ENCODE results near the gene BHLHE40. TPM values are rescaled to one million over a fixed set of nuclear protein-coding genes. Genes with fewer than 3 reads are reported as not detected.

Gene BHLHE40
- total and polyA plus RNA-seq, 2 of the 8 experiments (the other 6 are each of a cell fraction or from before 2014, with no cell fraction given): 1.5 to 2.2 TPM

GRCh38 chr3:4995500-4996053, 16.3 kb downstream of the BHLHE40 start:
- Histone ChIP-seq H3K56ac (replicated peaks; ENCODE audit: insufficient read length, low read depth, low read length) (no peak overlapping the region), H3K23me2 (ENCODE audit: low read depth, low read length) (no peaks in the 10 kb centered on the region), H3K79me1 (ENCODE audit: low read depth, low read length) (no peaks in the 10 kb centered on the region), H3K4me1 (replicated peaks in 1 of 4; ENCODE audit: control insufficient read depth in 3 of 4, insufficient read depth in 4 of 4, low read length in 3 of 4) (peaks cover 0 to 3% (median 1%) of the 10 kb centered on the region in 4 experiments; a peak in 5 of 7 replicates), H3K23ac (ENCODE audit: insufficient read length) (no peak overlapping the region), H2AK5ac (ENCODE audit: low read depth, low read length) (no peak overlapping the region), H2BK5ac (ENCODE audit: low read depth, low read length) (no peak overlapping the region), H2AFZ (ENCODE audit: low read length) (no peak overlapping the region), H3K14ac (ENCODE audit: insufficient read length) (no peak overlapping the region), H3K79me2 (ENCODE audit: control insufficient read depth in 1 of 2, insufficient read depth in 2 of 2, low read length in 2 of 2) (no peaks in the 10 kb centered on the region), H3K9me3 (ENCODE audit: insufficient read depth in 2 of 2, low read depth in 1 of 2, low read length in 1 of 2) (no peaks in the 10 kb centered on the region), H3K27me3 (replicated peaks in 1 of 4; ENCODE audit: control insufficient read depth in 3 of 4, extremely low read depth in 1 of 4, insufficient read depth in 3 of 4, low read length in 3 of 4) (no peaks in the 10 kb centered on the region; a peak in 1 of 7 replicates), H2BK20ac (ENCODE audit: low read length) (no peak overlapping the region), H4K20me1 (replicated peaks in 1 of 2; ENCODE audit: control insufficient read depth in 1 of 2, insufficient read depth in 2 of 2, low read length in 2 of 2) (no peaks in the 10 kb centered on the region), H3K4ac (replicated peaks; ENCODE audit: insufficient read length, low read depth, low read length) (no peak overlapping the region), H2BK120ac (replicated peaks; ENCODE audit: low read depth, low read length) (no peak overlapping the region), H3K27ac (ENCODE audit: low read depth, low read length) (no peak overlapping the region), H4K91ac (replicated peaks; ENCODE audit: insufficient read length, low read length) (no peak overlapping the region), H3K36me3 (ENCODE audit: control insufficient read depth in 2 of 4, insufficient read depth in 4 of 4, low read length in 3 of 4) (no peaks in the 10 kb centered on the region), H2BK15ac (ENCODE audit: low read length) (no peak overlapping the region), H3K4me2 (ENCODE audit: insufficient read depth in 1 of 2, low read depth in 2 of 2, low read length in 2 of 2) (no peak overlapping the region), H3K9ac (replicated peaks in 1 of 4; ENCODE audit: extremely low read depth in 1 of 4, low read depth in 3 of 4, low read length in 3 of 4) (no peak overlapping the region), H3K4me3 (ENCODE audit: extremely low read depth in 1 of 4, insufficient read depth in 2 of 4, low read depth in 3 of 4, low read length in 4 of 4) (no peak overlapping the region), H4K5ac (ENCODE audit: insufficient read length, low read depth, low read length) (no peak overlapping the region), H3K18ac (ENCODE audit: extremely low read depth, low read length) (no peak overlapping the region), H4K8ac (ENCODE audit: extremely low read depth, insufficient read depth, low read length) (no peak overlapping the region), H2BK12ac (ENCODE audit: low read depth, low read length) (peak overlapping the region; percentile 85; the same call in 1 of the 2 replicates)
- DNase-seq (ENCODE audit: low read depth in 1 of 2, low spot score in 2 of 2) (peak in 1 of 2 experiments; percentile 23), FAIRE-seq (no peak)
- CTCF ChIA-PET (ENCODE audit: partially characterized antibody): interaction anchor here (1.2 to 1.8 kb wide), 3 partner anchors 12 to 275 kb away, joined by 3 to 9 read pairs (median 7); no protein-coding TSS in a partner anchor
- TF ChIP-seq TCF12 (IDR thresholded peaks at IDR 0.05; ENCODE audit: low read depth, low read length): no peak
- POLR2A ChIA-PET (ENCODE audit: partially characterized antibody): no interaction called here
- 95% methylated on average over 9 of the region's 9 CpGs; no CpG with 5 or more reads in 1 of the 2 experiments for WGBS, 2 experiments (ENCODE audit: extremely low coverage in 1 of 2, insufficient coverage in 1 of 2, insufficient read length in 1 of 2, insufficient replicate concordance in 2 of 2, low coverage in 1 of 2, low lambda C conversion rate in 2 of 2, missing lambda C conversion rate in 1 of 2)
